Measurements from ENCODE around the gene DPRX. TPM values are rescaled to one million over a fixed set of nuclear protein-coding genes. Genes with fewer than 3 reads are reported as not detected.

DPRX gene
- total RNA-seq, 1 donor, result not detected

GRCh38 chr19:53598361-53598760 lies 33.4 kb upstream of the DPRX start:
- TF ChIP-seq CTCF (IDR thresholded peaks at IDR 0.05; ENCODE audit: insufficient read depth, low read length), result no peak
- no peak overlapping the region for H3K4me3 ChIP-seq (ENCODE audit: low read depth, low read length)
- no peak for DNase-seq (ENCODE audit: low read depth)

DNA sequence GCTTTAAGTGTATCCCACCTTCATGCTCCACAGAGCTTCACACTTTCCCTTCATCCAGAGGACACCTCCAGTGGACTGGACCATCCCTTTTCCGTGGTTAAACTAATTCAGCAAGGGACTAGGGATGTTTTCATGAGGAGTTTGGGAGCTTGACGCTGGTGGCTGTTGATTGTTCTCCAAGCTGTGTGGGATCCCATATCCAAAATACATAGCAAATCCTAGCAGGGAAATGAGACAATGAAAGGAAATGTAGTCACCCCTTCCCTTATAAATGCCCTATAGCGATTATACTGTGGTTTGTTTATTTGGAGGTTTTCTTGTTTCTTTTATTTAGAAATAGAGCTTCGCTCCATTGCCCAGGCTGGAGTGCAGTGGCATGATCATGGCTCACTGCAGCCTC lies 31.6 kb upstream of the DPRX start:
- DNase-seq (ENCODE audit: low read depth), result no peak
- no peak overlapping the region for H3K4me3 ChIP-seq (ENCODE audit: low read depth, low read length)
- TF ChIP-seq CTCF (IDR thresholded peaks at IDR 0.05; ENCODE audit: insufficient read depth, low read length), result no peak

DNA sequence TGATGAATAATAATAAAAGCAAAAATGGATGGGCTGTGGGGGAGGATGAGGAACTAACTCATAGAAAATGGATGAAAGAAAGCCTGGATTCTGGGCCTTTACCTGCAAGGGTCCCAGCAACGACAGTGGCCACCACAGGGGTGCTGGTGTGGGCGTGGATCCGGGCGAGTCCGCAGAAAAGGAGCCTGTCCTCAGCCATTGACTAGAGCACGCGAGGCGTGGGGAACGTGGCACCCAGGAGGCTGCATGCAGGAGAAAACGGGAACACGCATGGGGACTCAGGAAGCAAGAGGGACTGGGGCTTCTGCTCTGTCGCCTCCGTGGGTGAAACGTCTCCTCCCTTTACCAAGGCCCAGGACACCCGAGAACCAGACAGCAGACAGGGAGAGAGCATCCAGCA lies 25.8 kb upstream of the DPRX start:
- H3K4me3 ChIP-seq (ENCODE audit: low read depth, low read length), result no peak overlapping the region
- no peak for TF ChIP-seq CTCF (IDR thresholded peaks at IDR 0.05; ENCODE audit: insufficient read depth, low read length)
- DNase-seq (ENCODE audit: low read depth), result no peak

GRCh38 chr19:53608381-53608780 lies 23.4 kb upstream of the DPRX start:
- TF ChIP-seq CTCF (IDR thresholded peaks at IDR 0.05; ENCODE audit: insufficient read depth, low read length), result no peak
- H3K4me3 ChIP-seq (ENCODE audit: low read depth, low read length), result no peak overlapping the region
- no peak for DNase-seq (ENCODE audit: low read depth)

- H3K4me3 ChIP-seq (ENCODE audit: low read depth, low read length), result no peak overlapping the region
- no peak for DNase-seq (ENCODE audit: low read depth)
- TF ChIP-seq CTCF (IDR thresholded peaks at IDR 0.05; ENCODE audit: insufficient read depth, low read length), result no peak
Observed at GRCh38 chr19:53612762-53613526, 18.9 kb upstream of the DPRX start.

- no peak for DNase-seq (ENCODE audit: low read depth)
- no peak for TF ChIP-seq CTCF (IDR thresholded peaks at IDR 0.05; ENCODE audit: insufficient read depth, low read length)
- no peak overlapping the region for H3K4me3 ChIP-seq (ENCODE audit: low read depth, low read length)
Observed at GRCh38 chr19:53621885-53622740, 9.7 kb upstream of the DPRX start.

Data from fibroblast of the aortic adventitia (primary cell).